Neuronal stem cell (in vitro differentiated cells): ENCODE measurements around the gene B9D1.

Experiments used
- DNase-seq: peaks from one replicate; pipeline ENCODE4 v3.0.0-alpha.2; 2013; ENCODE audit warnings: low spot score
- H2AFZ ChIP-seq: one replicate; pipeline ENCODE4 v1.6.1; 2013; ENCODE audit warnings: mild to moderate bottlenecking, low read length, inconsistent platforms
- H2AK5ac ChIP-seq: 2 replicates; pipeline ENCODE4 v1.6.1; 2013; ENCODE audit warnings: low read depth, mild to moderate bottlenecking, inconsistent platforms, low read length, moderate library complexity, mixed read lengths
- H2BK120ac ChIP-seq: 2 replicates; pipeline ENCODE4 v1.6.1; 2013; ENCODE audit warnings: low read depth, mild to moderate bottlenecking, inconsistent platforms, low read length, moderate library complexity, mixed read lengths
- H2BK12ac ChIP-seq: one replicate; pipeline ENCODE4 v1.6.1; 2013; ENCODE audit warnings: low read length, inconsistent platforms
- H2BK15ac ChIP-seq: 2 replicates; pipeline ENCODE4 v1.6.1; 2013; ENCODE audit warnings: mild to moderate bottlenecking, low read length, inconsistent platforms, mixed read lengths
- H2BK5ac ChIP-seq: one replicate; pipeline ENCODE4 v1.6.1; 2013; ENCODE audit warnings: inconsistent platforms, mild to moderate bottlenecking, low read length, moderate library complexity
- H3K14ac ChIP-seq: one replicate; pipeline ENCODE4 v1.6.1; 2013; ENCODE audit warnings: low read length, inconsistent platforms
- H3K18ac ChIP-seq: 2 replicates; pipeline ENCODE4 v1.6.1; 2013; ENCODE audit warnings: low read length, inconsistent platforms
- H3K23ac ChIP-seq: 2 replicates; pipeline ENCODE4 v1.6.1; 2013; ENCODE audit warnings: low read depth, mild to moderate bottlenecking, mixed read lengths, low read length, inconsistent platforms; ENCODE audit not compliant: poor library complexity
- H3K27ac ChIP-seq: replicated peaks from 3 replicates; pipeline ENCODE4 v1.5.1; 2013; ENCODE audit warnings: low read length, inconsistent platforms
- H3K27me3 ChIP-seq, 3 experiments: 2 replicates each; pipeline ENCODE4 v1.6.1; 2013; ENCODE audit warnings: low read length in 3 of 3, mild to moderate bottlenecking in 2 of 3, inconsistent platforms in 1 of 3, low read depth in 1 of 3, mixed read lengths in 1 of 3, moderate library complexity in 1 of 3; ENCODE audit not compliant: control insufficient read depth in 3 of 3, insufficient read depth in 3 of 3
- H3K36me3 ChIP-seq, 2 donors: replicated peaks in 1 of 2; 2 replicates each; pipeline ENCODE4 v1.6.1; 2013; ENCODE audit warnings: low read length in 2 of 2; ENCODE audit not compliant: control insufficient read depth in 2 of 2, insufficient read depth in 2 of 2
- H3K4ac ChIP-seq: 2 replicates; pipeline ENCODE4 v1.6.1; 2013; ENCODE audit warnings: inconsistent platforms, mild to moderate bottlenecking, low read length, moderate library complexity
- H3K4me1 ChIP-seq, 2 donors: 1 replicate in 1 of 2; 2 replicates in 1 of 2; pipeline ENCODE4 v1.6.1; 2013; ENCODE audit warnings: low read length in 2 of 2, low read depth in 1 of 2; ENCODE audit not compliant: control insufficient read depth in 2 of 2, insufficient read depth in 1 of 2
- H3K4me2 ChIP-seq: one replicate; pipeline ENCODE4 v1.6.1; 2013; ENCODE audit warnings: mild to moderate bottlenecking, low read length, inconsistent platforms; ENCODE audit not compliant: insufficient read depth, poor library complexity, severe bottlenecking
- H3K4me3 ChIP-seq, 2 donors: 2 replicates each; pipeline ENCODE4 v1.5.1; 2013; ENCODE audit warnings: low read length in 2 of 2, mild to moderate bottlenecking in 2 of 2, inconsistent platforms in 1 of 2, moderate library complexity in 1 of 2
- H3K79me1 ChIP-seq: one replicate; pipeline ENCODE4 v1.6.1; 2013; ENCODE audit warnings: low read depth, mild to moderate bottlenecking, inconsistent platforms, low read length, moderate library complexity
- H3K9ac ChIP-seq: one replicate; pipeline ENCODE4 v1.6.1; 2013; ENCODE audit warnings: mild to moderate bottlenecking, low read depth, low read length, inconsistent platforms; ENCODE audit not compliant: poor library complexity
- H3K9me3 ChIP-seq, 2 donors: replicated peaks in 1 of 2; 2 replicates each; pipeline versions ENCODE3 to v1.6.1; 2013; ENCODE audit warnings: low read length in 2 of 2, mild to moderate bottlenecking in 2 of 2, inconsistent platforms in 1 of 2, low read depth in 1 of 2, mixed read lengths in 1 of 2, moderate library complexity in 1 of 2; ENCODE audit not compliant: control insufficient read depth in 2 of 2, insufficient read depth in 1 of 2
- H4K8ac ChIP-seq: one replicate; pipeline ENCODE4 v1.6.1; 2013; ENCODE audit warnings: low read depth, mild to moderate bottlenecking, inconsistent platforms, low read length, moderate library complexity
- H4K91ac ChIP-seq: one replicate; pipeline ENCODE4 v1.6.1; 2013; ENCODE audit warnings: low read length, low read depth, mild to moderate bottlenecking, inconsistent platforms; ENCODE audit not compliant: poor library complexity
- WGBS, 2 donors: extraction: QIAGEN DNeasy Blood & Tissue Kit; methylation state at CpG; one replicate each; pipeline ENCODE4 v1.1.7; 2013; ENCODE audit warnings: missing lambda C conversion rate in 2 of 2, mixed read lengths in 1 of 2; ENCODE audit not compliant: insufficient read length in 2 of 2, insufficient replicate concordance in 1 of 2; ENCODE audit errors: extremely low coverage in 2 of 2; 5-methylcytosine and 5-hydroxymethylcytosine counted together

B9D1 gene

GRCh38 chr17:19335951-19336631, 26.4 kb downstream of the B9D1 start:
- H3K18ac ChIP-seq = no peak overlapping the region
- no peak overlapping the region for H2AFZ ChIP-seq
- no peaks in the 10 kb centered on the region for H3K79me1 ChIP-seq
- H3K4me2 ChIP-seq = no peak overlapping the region
- H4K91ac ChIP-seq = no peak overlapping the region
- no peak overlapping the region for H2BK12ac ChIP-seq
- no CpG with 5 or more reads among the region's 18 CpGs for WGBS, 2 donors
- no peak overlapping the region for H3K14ac ChIP-seq
- no peak for DNase-seq
- H3K27ac ChIP-seq = no peak overlapping the region
- H3K9me3 ChIP-seq = no peaks in the 10 kb centered on the region
- H2AK5ac ChIP-seq = no peak overlapping the region
- H2BK120ac ChIP-seq = no peak overlapping the region
- H3K4me1 ChIP-seq = peaks cover 2 to 11% of the 10 kb centered on the region in 2 donors
- no peak overlapping the region for H3K9ac ChIP-seq
- peak overlapping the region; percentile 62 for H2BK5ac ChIP-seq
- peak overlapping the region; percentile 47 for H3K23ac ChIP-seq
- no peak overlapping the region for H3K4me3 ChIP-seq
- H3K27me3 ChIP-seq = no peaks in the 10 kb centered on the region
- H2BK15ac ChIP-seq = no peak overlapping the region
- H3K36me3 ChIP-seq = peaks cover 6 to 57% of the 10 kb centered on the region in 2 donors
- H4K8ac ChIP-seq = no peak overlapping the region
- no peak overlapping the region for H3K4ac ChIP-seq

GRCh38 chr17:19334331-19334730, 28.2 kb downstream of the B9D1 start:
- no peak overlapping the region for H2AK5ac ChIP-seq
- H4K91ac ChIP-seq = no peak overlapping the region
- H3K27ac ChIP-seq = no peak overlapping the region
- H3K4me3 ChIP-seq = no peak overlapping the region
- H3K18ac ChIP-seq = peak overlapping the region; percentile 63
- no peaks in the 10 kb centered on the region for H3K9me3 ChIP-seq
- no peak overlapping the region for H2BK5ac ChIP-seq
- H3K14ac ChIP-seq = no peak overlapping the region
- no peak overlapping the region for H4K8ac ChIP-seq
- H2BK12ac ChIP-seq = no peak overlapping the region
- no CpG with 5 or more reads among the region's 6 CpGs for WGBS, 2 donors
- H3K23ac ChIP-seq = no peak overlapping the region
- H3K79me1 ChIP-seq = no peaks in the 10 kb centered on the region
- no peak overlapping the region for H2AFZ ChIP-seq
- H3K9ac ChIP-seq = peak overlapping the region; percentile 60
- no peak overlapping the region for H3K4ac ChIP-seq
- no peak overlapping the region for H3K4me2 ChIP-seq
- H2BK15ac ChIP-seq = no peak overlapping the region
- no peaks in the 10 kb centered on the region for H3K27me3 ChIP-seq
- H2BK120ac ChIP-seq = no peak overlapping the region
- no peak for DNase-seq
- peaks cover 5 to 23% of the 10 kb centered on the region in 2 donors for H3K4me1 ChIP-seq
- peaks cover 6 to 64% of the 10 kb centered on the region in 2 donors for H3K36me3 ChIP-seq

GRCh38 chr17:19333736-19334290, 28.7 kb downstream of the B9D1 start:
- H3K9me3 ChIP-seq = no peaks in the 10 kb centered on the region
- no peak overlapping the region for H2BK5ac ChIP-seq
- H2AK5ac ChIP-seq = no peak overlapping the region
- H3K79me1 ChIP-seq = no peaks in the 10 kb centered on the region
- no peak overlapping the region for H2AFZ ChIP-seq
- no peaks in the 10 kb centered on the region for H3K27me3 ChIP-seq
- peaks cover 9 to 69% of the 10 kb centered on the region in 2 donors for H3K36me3 ChIP-seq
- no peak overlapping the region for H3K23ac ChIP-seq
- no peak overlapping the region for H2BK120ac ChIP-seq
- no peak overlapping the region for H4K8ac ChIP-seq
- no peak overlapping the region for H3K4me3 ChIP-seq
- H3K14ac ChIP-seq = no peak overlapping the region
- no peak overlapping the region for H3K4ac ChIP-seq
- no peak overlapping the region for H3K27ac ChIP-seq
- H3K18ac ChIP-seq = no peak overlapping the region
- H2BK12ac ChIP-seq = no peak overlapping the region
- WGBS, 2 donors = no CpG with 5 or more reads among the region's 12 CpGs
- H3K4me1 ChIP-seq = peaks cover 6 to 23% of the 10 kb centered on the region in 2 donors
- no peak overlapping the region for H4K91ac ChIP-seq
- no peak overlapping the region for H2BK15ac ChIP-seq
- H3K4me2 ChIP-seq = no peak overlapping the region
- DNase-seq = no peak
- H3K9ac ChIP-seq = no peak overlapping the region

GRCh38 chr17:19333132-19333440, 29.4 kb downstream of the B9D1 start:
- no peak overlapping the region for H2BK120ac ChIP-seq
- H2BK15ac ChIP-seq = no peak overlapping the region
- H2AFZ ChIP-seq = no peak overlapping the region
- no peaks in the 10 kb centered on the region for H3K27me3 ChIP-seq
- no peak overlapping the region for H2AK5ac ChIP-seq
- peak overlapping the region; percentile 50 for H3K14ac ChIP-seq
- H2BK5ac ChIP-seq = no peak overlapping the region
- peaks cover 9 to 77% of the 10 kb centered on the region in 2 donors for H3K36me3 ChIP-seq
- no peak overlapping the region for H3K4ac ChIP-seq
- no peak overlapping the region for H3K4me2 ChIP-seq
- DNase-seq = no peak
- H2BK12ac ChIP-seq = no peak overlapping the region
- H4K8ac ChIP-seq = no peak overlapping the region
- WGBS, 2 donors = no CpG with 5 or more reads among the region's 1 CpG
- H3K4me3 ChIP-seq = no peak overlapping the region
- H3K23ac ChIP-seq = no peak overlapping the region
- H3K18ac ChIP-seq = no peak overlapping the region
- H3K4me1 ChIP-seq = peaks cover 10 to 23% of the 10 kb centered on the region in 2 donors
- no peak overlapping the region for H3K27ac ChIP-seq
- no peaks in the 10 kb centered on the region for H3K79me1 ChIP-seq
- H4K91ac ChIP-seq = no peak overlapping the region
- no peak overlapping the region for H3K9ac ChIP-seq
- no peaks in the 10 kb centered on the region for H3K9me3 ChIP-seq
